Muscle layer of duodenum (tissue), 2 donors: Measurements from ENCODE around the gene TTC9B.

Experiments
- H3K27ac ChIP-seq: one replicate; pipeline ENCODE4 v1.7.0; 2013; ENCODE audit warnings: mild to moderate bottlenecking, low read length
- H3K27me3 ChIP-seq: one replicate; pipeline ENCODE4 v1.7.0; 2013; ENCODE audit warnings: low read depth, mild to moderate bottlenecking, control low read depth, low read length
- H3K36me3 ChIP-seq, 2 donors: one replicate each; pipeline ENCODE4 v1.7.0; 2013; ENCODE audit warnings: low read length in 2 of 2, control low read depth in 1 of 2, mild to moderate bottlenecking in 1 of 2; ENCODE audit not compliant: insufficient read depth in 2 of 2, control insufficient read depth in 1 of 2
- H3K4me1 ChIP-seq, 2 donors: one replicate each; pipeline ENCODE4 v1.7.0; 2013; ENCODE audit warnings: low read length in 2 of 2, mild to moderate bottlenecking in 2 of 2, control low read depth in 1 of 2, moderate library complexity in 1 of 2; ENCODE audit not compliant: insufficient read depth in 2 of 2, control insufficient read depth in 1 of 2
- H3K4me3 ChIP-seq, 2 donors: one replicate each; pipeline ENCODE4 v1.7.0; 2013; ENCODE audit warnings: low read length in 2 of 2, low read depth in 1 of 2, mild to moderate bottlenecking in 1 of 2
- H3K9me3 ChIP-seq, 2 donors: one replicate each; pipeline ENCODE4 v1.7.0; 2013; ENCODE audit warnings: low read length in 2 of 2, control low read depth in 1 of 2, mild to moderate bottlenecking in 1 of 2; ENCODE audit not compliant: control insufficient read depth in 1 of 2
- donor health status: healthy.

The TTC9B gene

DNA sequence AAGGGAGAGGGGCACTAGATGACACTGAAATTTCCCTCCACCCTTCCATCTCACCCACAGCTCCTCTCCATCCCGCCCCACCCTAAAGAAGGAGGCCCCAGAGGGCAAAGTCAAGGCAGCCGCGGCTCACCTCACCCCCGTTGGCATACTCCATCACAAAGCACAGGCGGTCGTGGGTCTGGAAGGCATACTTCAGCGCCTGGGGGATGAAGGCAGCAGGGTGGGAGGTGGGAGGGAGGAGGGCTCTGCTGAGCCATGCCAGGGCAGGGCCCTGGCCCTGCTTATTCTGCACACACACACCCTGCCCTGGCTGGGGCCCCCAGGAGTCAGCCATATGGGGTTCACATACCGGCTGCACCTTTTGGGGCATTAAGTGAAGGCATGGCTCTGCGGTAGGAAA lies 20.6 kb upstream of the TTC9B start:
- Histone ChIP-seq H3K27ac (no peak overlapping the region), H3K36me3 (peaks cover 28 to 85% of the 10 kb centered on the region in 2 donors), H3K27me3 (no peaks in the 10 kb centered on the region), H3K9me3 (no peaks in the 10 kb centered on the region), H3K4me3 (no peak overlapping the region), H3K4me1 (peaks cover 0 to 7% of the 10 kb centered on the region in 2 donors)

DNA sequence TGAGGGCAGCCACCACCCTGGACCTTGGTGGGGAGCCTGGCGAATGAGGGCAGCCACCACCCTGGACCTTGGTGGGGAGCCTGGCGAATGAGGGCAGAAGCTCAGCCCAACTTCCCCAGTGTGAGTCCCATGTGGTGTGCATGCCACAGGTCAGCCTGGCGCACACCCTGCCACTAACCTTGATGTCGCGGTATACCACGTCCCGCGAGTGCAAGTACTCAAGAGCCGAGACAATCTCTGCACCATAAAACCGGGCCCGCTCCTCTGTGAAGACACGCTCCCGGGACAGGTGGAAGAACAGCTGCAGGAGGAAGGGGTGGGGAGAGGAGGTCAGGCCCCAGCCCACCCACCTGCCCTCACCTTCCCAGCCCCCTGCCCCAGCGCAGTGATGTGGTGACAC lies 19.6 kb upstream of the TTC9B start:
- Histone ChIP-seq H3K9me3 (no peaks in the 10 kb centered on the region), H3K27me3 (no peaks in the 10 kb centered on the region), H3K36me3 (peaks cover 28 to 94% of the 10 kb centered on the region in 2 donors)

DNA sequence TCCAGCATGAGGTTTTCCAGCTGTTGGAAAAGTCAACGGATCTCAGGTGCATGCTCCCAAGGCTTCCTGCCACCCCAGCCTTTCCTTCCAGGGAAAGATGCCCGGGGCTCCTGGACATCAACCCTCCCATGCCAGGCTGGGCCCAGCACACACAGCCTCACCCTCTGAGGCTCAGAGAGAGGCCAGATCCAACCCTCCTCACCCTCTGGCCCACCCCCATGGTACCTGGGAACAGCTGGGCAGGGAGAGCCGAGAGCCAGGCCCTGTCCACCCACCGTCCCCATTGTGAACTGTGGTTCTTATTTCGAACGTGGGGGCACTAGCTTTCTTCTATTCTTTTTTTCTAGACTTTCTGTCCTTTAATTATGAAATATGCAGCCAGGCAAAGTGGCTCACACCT lies 18.2 kb upstream of the TTC9B start:
- peaks cover 0 to 8% of the 10 kb centered on the region in 2 donors for H3K4me1 ChIP-seq
- peaks cover 28 to 83% of the 10 kb centered on the region in 2 donors for H3K36me3 ChIP-seq
- no peak overlapping the region for H3K4me3 ChIP-seq
- no peak overlapping the region for H3K27ac ChIP-seq
- H3K9me3 ChIP-seq, result no peaks in the 10 kb centered on the region
- no peaks in the 10 kb centered on the region for H3K27me3 ChIP-seq

More for the DNA sequence above, 19.6 kb upstream of the TTC9B start:
- Histone ChIP-seq H3K4me1 (peaks cover 0 to 12% of the 10 kb centered on the region in 2 donors), H3K4me3 (no peak overlapping the region), H3K27ac (no peak overlapping the region)

DNA sequence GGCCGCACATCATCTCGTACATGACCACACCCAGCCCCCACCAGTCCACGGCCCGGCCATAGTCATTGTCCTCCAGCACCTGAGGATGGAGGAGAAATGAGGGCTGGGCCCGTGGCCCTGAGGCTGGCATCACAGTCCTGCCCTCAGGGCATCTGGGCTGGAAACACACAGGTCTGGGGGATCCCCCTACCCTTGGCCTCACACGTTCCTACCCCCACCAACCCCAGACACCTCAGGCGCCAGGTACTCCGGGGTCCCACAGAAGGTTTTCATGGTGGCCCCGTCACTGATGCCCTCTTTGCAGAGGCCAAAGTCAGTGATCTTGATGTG lies 17.8 kb upstream of the TTC9B start:
- H3K27ac ChIP-seq, result no peak overlapping the region
- H3K27me3 ChIP-seq, result no peaks in the 10 kb centered on the region
- no peaks in the 10 kb centered on the region for H3K9me3 ChIP-seq
- H3K36me3 ChIP-seq, result peaks cover 28 to 79% of the 10 kb centered on the region in 2 donors
- peaks cover 0 to 8% of the 10 kb centered on the region in 2 donors for H3K4me1 ChIP-seq
- no peak overlapping the region for H3K4me3 ChIP-seq

DNA sequence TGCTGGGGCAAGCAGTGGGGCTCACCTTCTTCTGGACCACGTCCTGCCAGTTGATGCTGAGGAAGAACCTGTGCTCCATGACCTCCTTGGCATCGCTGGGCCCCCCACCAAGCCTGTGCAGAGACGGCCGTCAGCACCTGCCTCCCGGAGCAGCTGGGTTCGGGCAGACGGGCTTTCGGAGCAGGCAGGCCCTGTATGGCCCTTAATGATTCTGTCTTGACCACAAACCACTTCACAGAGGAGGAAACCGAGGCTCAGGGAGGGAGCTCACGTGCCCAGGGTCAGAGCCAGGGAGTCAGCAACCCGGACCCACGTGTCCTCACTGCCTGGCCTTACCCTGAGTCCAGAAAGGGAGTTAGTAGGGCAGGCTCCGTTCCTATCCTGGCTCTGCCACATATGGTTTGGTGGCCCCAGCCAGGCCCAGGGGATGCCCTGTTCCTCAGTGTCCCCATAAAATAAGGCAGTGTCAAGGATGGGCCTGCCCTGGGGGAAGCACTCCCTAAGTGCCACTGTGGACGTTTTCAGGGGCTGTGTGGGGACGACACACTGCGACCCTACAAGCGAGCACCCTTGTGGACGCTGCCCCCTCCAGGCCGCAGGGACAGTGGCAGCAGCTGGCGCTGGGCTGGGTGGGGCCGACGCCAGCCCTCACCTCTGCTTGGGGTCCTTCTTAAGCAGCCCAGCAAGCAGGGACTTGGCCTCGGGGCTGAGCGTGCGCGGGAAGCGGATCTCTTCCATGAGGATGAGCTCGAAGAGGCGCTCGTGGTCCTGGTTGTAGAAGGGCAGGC lies 17.2 kb upstream of the TTC9B start:
- H3K4me3 ChIP-seq, result no peak overlapping the region
- H3K36me3 ChIP-seq, result peaks cover 28 to 74% of the 10 kb centered on the region in 2 donors

DNA sequence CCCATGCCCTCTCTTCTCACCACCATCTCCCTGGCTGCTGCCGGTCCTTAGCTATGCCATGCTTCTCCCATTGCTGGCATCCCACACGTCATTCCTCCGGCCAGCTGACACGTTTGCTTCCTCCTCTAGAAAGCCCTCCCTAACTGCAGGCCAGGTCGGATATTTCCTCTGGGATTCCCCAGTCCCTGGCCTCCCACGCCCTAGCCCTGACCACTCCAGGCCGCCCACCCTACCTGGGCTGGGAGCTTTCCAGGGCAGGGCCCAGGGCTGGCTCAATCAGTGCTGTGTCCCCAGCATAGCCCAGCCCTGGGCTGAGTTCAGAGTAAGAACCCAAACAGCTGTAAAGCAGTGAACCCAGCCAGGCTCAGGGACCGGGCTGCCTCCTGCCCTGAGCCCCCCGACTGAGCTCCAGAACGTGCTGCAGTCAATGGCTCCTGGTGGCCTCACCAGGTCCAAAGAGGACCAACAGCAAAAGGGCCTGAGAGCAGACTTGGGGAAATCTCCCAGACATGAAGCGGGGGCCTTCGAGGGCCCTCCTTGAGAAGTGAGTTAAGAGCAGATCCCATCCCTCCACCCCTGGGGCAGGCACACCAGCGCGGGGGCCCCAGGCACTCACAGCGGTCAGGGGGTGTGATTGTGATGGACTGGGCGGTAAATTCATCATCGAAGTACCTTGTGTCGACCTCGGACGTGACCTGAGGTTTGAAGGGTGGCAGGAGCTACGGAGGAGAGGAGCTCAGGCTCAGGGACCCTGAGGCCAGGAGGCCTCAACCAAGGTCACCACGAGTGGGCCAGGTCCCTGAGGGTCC lies 16.4 kb upstream of the TTC9B start:
- Histone ChIP-seq H3K4me3 (no peak overlapping the region), H3K27me3 (no peaks in the 10 kb centered on the region), H3K27ac (no peak overlapping the region), H3K4me1 (peaks cover 0 to 8% of the 10 kb centered on the region in 2 donors), H3K9me3 (no peaks in the 10 kb centered on the region), H3K36me3 (peaks cover 21 to 66% of the 10 kb centered on the region in 2 donors)

More for the DNA sequence above, 17.2 kb upstream of the TTC9B start:
- H3K27ac ChIP-seq, result no peak overlapping the region
- H3K27me3 ChIP-seq, result no peaks in the 10 kb centered on the region
- H3K9me3 ChIP-seq, result no peaks in the 10 kb centered on the region
- peaks cover 0 to 8% of the 10 kb centered on the region in 2 donors for H3K4me1 ChIP-seq

DNA sequence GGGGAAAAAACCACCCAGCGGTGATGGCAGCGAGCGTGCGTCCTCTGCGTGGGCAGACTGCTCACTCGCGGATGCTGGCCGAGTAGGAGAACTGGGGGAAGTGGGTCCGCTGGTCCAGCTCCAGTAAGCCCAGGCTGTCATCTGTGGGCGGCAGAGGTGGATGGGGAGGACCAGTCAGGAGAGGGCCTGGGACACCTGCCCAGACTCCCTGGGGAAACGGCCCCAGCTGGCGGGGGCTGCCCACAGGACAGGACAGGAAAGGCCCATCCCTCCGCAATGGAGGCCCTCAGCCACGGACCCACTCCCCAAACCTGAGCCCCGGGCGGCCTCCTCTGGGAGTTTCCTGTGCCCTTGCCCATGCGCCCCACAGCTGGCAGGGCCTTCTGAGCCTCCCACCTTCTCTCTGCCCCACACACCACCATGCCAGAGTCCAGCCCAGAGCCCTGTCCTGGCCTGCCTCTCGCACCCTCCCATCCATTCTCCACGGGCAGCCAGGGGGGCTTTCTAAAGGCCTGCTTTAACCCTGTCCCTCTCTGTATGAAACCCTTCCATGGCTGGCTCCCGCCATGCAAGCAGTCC lies 15.7 kb upstream of the TTC9B start:
- Histone ChIP-seq H3K9me3 (no peaks in the 10 kb centered on the region), H3K4me3 (no peak overlapping the region), H3K4me1 (peaks cover 0 to 8% of the 10 kb centered on the region in 2 donors), H3K27ac (no peak overlapping the region), H3K36me3 (peaks cover 16 to 58% of the 10 kb centered on the region in 2 donors), H3K27me3 (no peaks in the 10 kb centered on the region)

DNA sequence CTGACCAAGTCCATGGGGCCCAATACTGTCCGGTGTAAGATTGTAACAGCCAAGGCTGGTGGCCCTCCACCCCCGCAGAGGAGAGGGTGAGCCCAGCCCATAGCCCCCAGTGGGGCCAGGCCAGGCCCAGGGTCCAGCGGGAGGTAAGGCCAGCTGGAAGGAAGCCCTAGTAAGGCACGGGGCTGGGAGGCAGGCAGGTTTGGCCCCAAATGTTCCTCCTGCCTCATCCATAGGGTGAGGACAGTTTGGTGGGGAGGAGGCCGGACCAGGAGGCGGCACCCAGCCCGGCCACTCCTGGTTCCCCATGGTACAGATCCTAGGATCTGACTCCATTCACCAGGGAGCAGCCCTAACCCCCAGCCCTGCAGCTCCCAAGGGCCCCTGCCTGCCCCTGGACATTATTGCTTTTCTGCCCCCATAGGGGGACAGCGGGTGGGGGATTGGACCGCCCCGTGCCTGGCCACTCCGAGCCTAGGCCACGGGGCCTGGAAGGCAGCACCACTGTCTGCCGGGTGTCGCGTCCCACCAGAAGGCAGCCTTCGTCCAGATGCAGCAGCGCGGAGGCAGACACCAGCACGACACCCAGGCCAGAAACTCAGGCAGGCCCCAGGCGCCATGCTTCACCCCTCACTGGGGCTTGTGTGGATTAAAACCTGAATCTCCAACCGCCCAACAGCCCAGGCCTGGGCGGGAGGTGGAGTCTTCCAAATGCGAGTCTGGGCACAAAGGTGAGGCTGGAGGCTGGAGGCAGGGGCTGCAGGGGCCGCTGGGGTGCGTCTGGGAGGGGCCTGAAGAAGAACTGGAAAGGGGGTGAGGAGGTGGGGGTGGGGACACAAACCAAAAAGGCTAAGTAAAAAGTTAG lies 15.0 kb upstream of the TTC9B start:
- H3K4me3 ChIP-seq, result no peak overlapping the region
- no peaks in the 10 kb centered on the region for H3K9me3 ChIP-seq
- no peaks in the 10 kb centered on the region for H3K27me3 ChIP-seq
- no peak overlapping the region for H3K27ac ChIP-seq
- H3K36me3 ChIP-seq, result peaks cover 15 to 51% of the 10 kb centered on the region in 2 donors
- H3K4me1 ChIP-seq, result peaks cover 0 to 8% of the 10 kb centered on the region in 2 donors

DNA sequence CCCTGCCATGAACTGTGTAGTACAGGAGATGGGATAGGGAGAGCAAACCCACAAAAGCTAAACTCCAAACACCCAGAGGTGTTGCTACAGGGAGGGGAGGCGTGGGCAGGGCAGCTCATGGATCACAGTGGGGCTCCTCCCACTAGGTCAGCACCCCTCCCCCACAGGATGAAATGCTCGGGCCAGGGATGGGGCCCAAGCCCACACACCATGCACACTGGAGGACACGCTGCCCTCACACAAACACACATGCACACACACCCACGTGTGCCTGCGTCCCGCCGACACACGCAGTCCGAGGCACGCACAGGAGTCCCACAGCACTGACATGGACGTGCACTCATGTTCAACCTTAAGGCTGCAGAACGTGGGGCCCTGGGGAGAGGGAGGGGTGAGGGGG lies 14.3 kb upstream of the TTC9B start:
- peaks cover 3% of the 10 kb centered on the region for H3K27me3 ChIP-seq
- peaks cover 15 to 44% of the 10 kb centered on the region in 2 donors for H3K36me3 ChIP-seq
- H3K4me3 ChIP-seq, result no peak overlapping the region
- H3K9me3 ChIP-seq, result no peaks in the 10 kb centered on the region
- peaks cover 0 to 8% of the 10 kb centered on the region in 2 donors for H3K4me1 ChIP-seq
- no peak overlapping the region for H3K27ac ChIP-seq

DNA sequence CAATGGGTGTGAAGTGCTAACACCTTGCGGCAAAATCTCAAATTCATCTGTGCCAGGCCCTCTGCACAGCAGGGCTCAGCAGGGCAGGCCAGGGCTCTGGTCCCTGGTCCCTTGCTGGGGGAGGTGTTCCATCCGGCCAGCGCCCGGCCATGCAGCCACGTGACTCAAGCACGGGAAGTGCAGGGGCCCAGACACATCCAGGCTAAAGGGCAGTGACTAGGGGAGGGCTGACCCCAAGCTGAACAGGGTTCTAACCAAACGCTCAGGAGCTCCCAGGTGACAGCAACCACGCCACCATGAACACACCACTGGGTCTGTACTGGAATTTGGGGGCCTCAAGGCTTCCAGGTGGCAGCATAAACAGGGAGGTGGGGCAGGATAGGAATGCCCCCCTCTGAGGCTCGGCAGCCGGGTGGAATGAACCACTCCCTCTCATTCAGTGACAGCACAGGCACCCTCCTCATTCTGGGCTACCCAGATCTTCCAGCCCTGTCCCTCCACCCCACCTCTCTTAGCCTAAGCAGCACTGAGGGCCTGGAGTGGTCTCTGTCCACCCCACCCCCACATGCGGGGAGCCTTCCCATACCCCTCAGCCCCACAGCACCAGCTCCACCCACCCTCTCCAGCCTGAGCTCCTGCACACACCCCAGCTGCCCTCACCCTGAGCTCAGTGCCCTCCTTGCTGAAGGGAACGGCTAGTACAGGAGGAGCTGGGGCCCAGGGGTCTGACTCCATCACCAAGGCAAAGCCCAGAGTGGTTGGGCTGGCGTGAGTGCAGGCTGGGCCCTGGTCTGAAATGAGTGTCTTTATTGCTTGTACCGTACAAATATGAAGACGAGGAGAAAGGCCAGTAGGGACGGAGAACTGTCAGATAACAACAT lies 13.6 kb upstream of the TTC9B start:
- no peaks in the 10 kb centered on the region for H3K9me3 ChIP-seq
- H3K27ac ChIP-seq, result no peak overlapping the region
- peaks cover 0 to 8% of the 10 kb centered on the region in 2 donors for H3K4me1 ChIP-seq
- H3K27me3 ChIP-seq, result peaks cover 6% of the 10 kb centered on the region
- no peak overlapping the region for H3K4me3 ChIP-seq
- H3K36me3 ChIP-seq, result peaks cover 12 to 39% of the 10 kb centered on the region in 2 donors
